ENCODE data around the gene TNS3. TPM values are rescaled to one million over a fixed set of nuclear protein-coding genes. Genes with fewer than 3 reads are reported as not detected.

TNS3 gene
- total and polyA plus RNA-seq, 2 donors (not counting 1 experiment from before 2014, with no cell fraction given) = 11.4 to 77.5 TPM

DNA sequence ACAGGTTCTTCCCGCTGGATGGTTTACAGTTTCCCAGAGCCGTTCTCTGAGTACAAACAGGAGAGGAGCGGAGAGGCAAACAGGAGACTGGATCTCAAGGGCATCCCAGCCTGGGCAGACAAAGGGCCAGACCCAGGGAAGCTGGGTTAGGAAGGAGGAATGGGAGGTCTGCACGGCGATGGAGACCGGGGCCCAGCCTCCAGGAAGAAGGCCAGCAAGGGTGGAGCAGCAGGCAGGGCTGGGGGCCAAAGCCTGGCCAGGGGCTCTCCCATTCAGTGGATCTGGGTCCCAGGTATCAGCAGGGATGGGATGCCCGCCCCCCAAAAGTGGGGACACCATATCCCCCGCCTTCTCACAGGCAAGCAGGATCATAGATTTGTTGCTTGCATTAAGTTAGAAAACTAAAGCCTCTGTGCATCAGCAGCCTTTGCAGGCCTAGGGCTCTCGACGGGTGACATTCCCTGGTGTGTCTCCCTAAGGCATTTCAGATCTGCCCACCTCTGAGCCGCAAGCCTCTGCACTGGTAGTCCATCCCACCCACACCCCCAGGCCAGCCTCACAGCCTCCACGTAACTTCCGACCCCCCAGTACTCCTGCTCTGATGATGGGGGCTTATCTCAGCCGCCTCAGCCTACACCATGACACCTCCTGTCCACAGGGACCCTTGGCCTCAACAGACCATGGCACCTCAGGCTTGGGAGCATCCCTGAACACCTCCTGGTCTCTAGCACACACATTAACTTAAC lies 59.9 kb downstream of the TNS3 start:
- POLR2A ChIA-PET = no interaction called here
- H3K27me3 ChIP-seq (replicated peaks in 1 of 4; ENCODE audit: control extremely low read depth in 1 of 4, control insufficient read depth in 3 of 4, insufficient read depth in 4 of 4, low read length in 3 of 4) = no peaks in the 10 kb centered on the region
- H4K20me1 ChIP-seq (ENCODE audit: control insufficient read depth, insufficient read depth, low read length, poor library complexity, severe bottlenecking) = no peaks in the 10 kb centered on the region
- WGBS (ENCODE audit: insufficient coverage) = 97% methylated on average over 13 of the region's 14 CpGs
- H3K4me3 Mint-ChIP-seq = no peak overlapping the region
- DNase-seq (no peak), ATAC-seq (ENCODE audit: low read depth) (no peak)
- peaks cover 0 to 2% (median 0%) of the 10 kb centered on the region in 3 donors for H3K9me3 ChIP-seq (ENCODE audit: control extremely low read depth in 1 of 3, control insufficient read depth in 2 of 3, insufficient read depth in 1 of 3, low read length in 2 of 3)
- TF ChIP-seq, protein P1, sequence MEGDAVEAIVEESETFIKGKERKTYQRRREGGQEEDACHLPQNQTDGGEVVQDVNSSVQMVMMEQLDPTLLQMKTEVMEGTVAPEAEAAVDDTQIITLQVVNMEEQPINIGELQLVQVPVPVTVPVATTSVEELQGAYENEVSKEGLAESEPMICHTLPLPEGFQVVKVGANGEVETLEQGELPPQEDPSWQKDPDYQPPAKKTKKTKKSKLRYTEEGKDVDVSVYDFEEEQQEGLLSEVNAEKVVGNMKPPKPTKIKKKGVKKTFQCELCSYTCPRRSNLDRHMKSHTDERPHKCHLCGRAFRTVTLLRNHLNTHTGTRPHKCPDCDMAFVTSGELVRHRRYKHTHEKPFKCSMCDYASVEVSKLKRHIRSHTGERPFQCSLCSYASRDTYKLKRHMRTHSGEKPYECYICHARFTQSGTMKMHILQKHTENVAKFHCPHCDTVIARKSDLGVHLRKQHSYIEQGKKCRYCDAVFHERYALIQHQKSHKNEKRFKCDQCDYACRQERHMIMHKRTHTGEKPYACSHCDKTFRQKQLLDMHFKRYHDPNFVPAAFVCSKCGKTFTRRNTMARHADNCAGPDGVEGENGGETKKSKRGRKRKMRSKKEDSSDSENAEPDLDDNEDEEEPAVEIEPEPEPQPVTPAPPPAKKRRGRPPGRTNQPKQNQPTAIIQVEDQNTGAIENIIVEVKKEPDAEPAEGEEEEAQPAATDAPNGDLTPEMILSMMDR (IDR thresholded peaks at IDR 0.05) = no peak
- no peak for TF ChIP-seq EZH2 (IDR thresholded peaks at IDR 0.05; ENCODE audit: borderline replicate concordance, insufficient read depth, low read depth, low read length, poor library complexity, severe bottlenecking)
- intact Hi-C loops (cut with micrococcal nuclease) = no loop called here
- peaks cover 16% of the 10 kb centered on the region for H3K4me1 Mint-ChIP-seq
- CTCF ChIA-PET = interaction anchor here (0.6 kb wide), 1 partner anchor 12 kb away, joined by 3 read pairs; no protein-coding TSS in a partner anchor
- no peak overlapping the region for H3K27ac Mint-ChIP-seq
- H2AFZ ChIP-seq (ENCODE audit: insufficient read depth, low read depth, low read length, poor library complexity, severe bottlenecking) = no peak overlapping the region
- H3K9me3 Mint-ChIP-seq (ENCODE audit: insufficient read depth) = no peaks in the 10 kb centered on the region
- H3K79me2 ChIP-seq (ENCODE audit: control insufficient read depth, insufficient read depth, low read length) = peaks cover 22% of the 10 kb centered on the region
- H3K36me3 ChIP-seq (replicated peaks in 1 of 2; ENCODE audit: control extremely low read depth in 1 of 2, control insufficient read depth in 1 of 2, extremely low read depth in 1 of 2, insufficient read depth in 2 of 2, low read length in 1 of 2) = peaks cover 0 to 27% of the 10 kb centered on the region in 2 experiments
- H3K27me3 Mint-ChIP-seq = no peaks in the 10 kb centered on the region
- no peak overlapping the region for H3K4me3 ChIP-seq (ENCODE audit: control extremely low read depth in 1 of 5, extremely low read depth in 1 of 5, insufficient read depth in 1 of 5, low read depth in 2 of 5, low read length in 4 of 5)
- H3K9ac ChIP-seq (ENCODE audit: low read length) = no peak overlapping the region
- H3K4me1 ChIP-seq (ENCODE audit: control insufficient read depth in 2 of 2, insufficient read depth in 2 of 2, low read length in 2 of 2) = no peaks in the 10 kb centered on the region
- H3K4me2 ChIP-seq (replicated peaks; ENCODE audit: low read depth, low read length, poor library complexity, severe bottlenecking) = no peak overlapping the region
- no peak overlapping the region for H3K27ac ChIP-seq (ENCODE audit: low read length in 2 of 2)

DNA sequence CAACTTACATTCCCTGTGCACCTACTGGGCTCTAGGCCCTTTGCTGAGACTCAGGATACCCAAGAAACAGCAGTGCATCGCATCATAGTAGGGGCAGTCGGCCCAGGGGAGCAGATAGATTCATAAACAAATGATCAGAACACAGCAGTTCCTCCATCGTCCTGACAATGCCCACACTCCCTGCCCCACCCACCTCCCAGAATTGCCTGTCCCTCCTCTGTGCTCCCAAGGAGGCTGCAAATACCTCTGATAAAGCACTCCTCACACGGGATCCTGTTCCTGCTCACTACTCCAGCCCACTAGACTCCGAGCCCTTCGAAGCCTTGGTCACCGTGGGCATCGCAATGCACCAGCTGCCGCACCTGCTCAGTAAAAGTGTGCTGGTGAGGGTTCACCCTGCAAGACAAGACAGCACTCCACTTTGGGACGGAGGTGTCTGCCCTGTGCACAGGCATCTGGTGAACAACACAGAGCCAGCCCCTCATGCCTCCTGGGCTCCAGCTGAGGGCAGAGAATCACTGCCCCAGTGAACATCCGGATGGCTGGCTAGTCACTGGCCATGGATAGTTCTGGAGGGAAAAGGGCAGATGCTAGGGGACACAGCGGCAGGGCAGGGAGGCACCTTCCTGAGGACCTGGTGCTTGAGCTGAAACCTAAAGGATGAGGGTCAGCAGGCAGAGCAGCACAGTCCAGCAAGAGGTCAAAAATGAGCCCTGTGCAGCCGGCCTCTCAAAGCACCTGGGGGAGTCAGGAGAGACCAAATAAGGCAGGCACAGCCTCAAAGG lies 60.7 kb downstream of the TNS3 start:
- Mint-ChIP-seq H3K4me1 (peaks cover 18% of the 10 kb centered on the region), H3K27me3 (no peaks in the 10 kb centered on the region), H3K9me3 (ENCODE audit: insufficient read depth) (no peaks in the 10 kb centered on the region), H3K4me3 (no peak overlapping the region), H3K27ac (no peak overlapping the region)
- peaks cover 0 to 2% (median 0%) of the 10 kb centered on the region in 3 donors for H3K9me3 ChIP-seq (ENCODE audit: control extremely low read depth in 1 of 3, control insufficient read depth in 2 of 3, insufficient read depth in 1 of 3, low read length in 2 of 3)
- TF ChIP-seq, protein P1 (IDR thresholded peaks at IDR 0.05) = no peak
- H3K4me3 ChIP-seq (ENCODE audit: control extremely low read depth in 1 of 5, extremely low read depth in 1 of 5, insufficient read depth in 1 of 5, low read depth in 2 of 5, low read length in 4 of 5) = no peak overlapping the region
- no peaks in the 10 kb centered on the region for H3K4me1 ChIP-seq (ENCODE audit: control insufficient read depth in 2 of 2, insufficient read depth in 2 of 2, low read length in 2 of 2)
- POLR2A ChIA-PET = no interaction called here
- H3K27me3 ChIP-seq (replicated peaks in 1 of 4; ENCODE audit: control extremely low read depth in 1 of 4, control insufficient read depth in 3 of 4, insufficient read depth in 4 of 4, low read length in 3 of 4) = no peaks in the 10 kb centered on the region
- intact Hi-C loops (cut with micrococcal nuclease) = no loop called here
- DNase-seq (no peak), ATAC-seq (ENCODE audit: low read depth) (no peak)
- H3K9ac ChIP-seq (ENCODE audit: low read length) = no peak overlapping the region
- H2AFZ ChIP-seq (ENCODE audit: insufficient read depth, low read depth, low read length, poor library complexity, severe bottlenecking) = no peak overlapping the region
- H4K20me1 ChIP-seq (ENCODE audit: control insufficient read depth, insufficient read depth, low read length, poor library complexity, severe bottlenecking) = peaks cover 4% of the 10 kb centered on the region
- CTCF ChIA-PET = no interaction called here
- WGBS (ENCODE audit: insufficient coverage) = 84% methylated on average over 12 of the region's 13 CpGs
- H3K27ac ChIP-seq (ENCODE audit: low read length in 2 of 2) = no peak overlapping the region
- H3K79me2 ChIP-seq (ENCODE audit: control insufficient read depth, insufficient read depth, low read length) = peaks cover 26% of the 10 kb centered on the region
- no peak overlapping the region for H3K4me2 ChIP-seq (replicated peaks; ENCODE audit: low read depth, low read length, poor library complexity, severe bottlenecking)
- H3K36me3 ChIP-seq (replicated peaks in 1 of 2; ENCODE audit: control extremely low read depth in 1 of 2, control insufficient read depth in 1 of 2, extremely low read depth in 1 of 2, insufficient read depth in 2 of 2, low read length in 1 of 2) = peaks cover 0 to 27% of the 10 kb centered on the region in 2 experiments

Measured in B cell (primary cell).